ENCODE data around the gene ZBTB44. TPM values are rescaled to one million over a fixed set of nuclear protein-coding genes. Genes with fewer than 3 reads are reported as not detected.

ZBTB44 gene
- polyA plus RNA-seq, 3 donors = 7.1 to 19.0 (median 8.8) TPM

GRCh38 chr11:130223291-130223971 lies 91.3 kb downstream of the ZBTB44 start:
- no peak overlapping the region for H3K27ac ChIP-seq (ENCODE audit: low read depth, low read length)
- WGBS, 3 donors = 51 to 78% (median 76%) methylated on average over 12 of the region's 12 CpGs

- WGBS, 3 donors = 86 to 88% (median 88%) methylated on average over 19 of the region's 19 CpGs
- no peak overlapping the region for H3K27ac ChIP-seq (ENCODE audit: low read depth, low read length)
Observed at GRCh38 chr11:130220311-130221035, 94.2 kb downstream of the ZBTB44 start.

- 90 to 98% (median 93%) methylated on average over 8 of the region's 8 CpGs for WGBS, 3 donors
- no peak overlapping the region for H3K27ac ChIP-seq (ENCODE audit: low read depth, low read length)
Observed at GRCh38 chr11:130219148-130219547, 95.6 kb downstream of the ZBTB44 start.

- 87 to 92% (median 88%) methylated on average over 14 of the region's 14 CpGs for WGBS, 3 donors
- no peak overlapping the region for H3K27ac ChIP-seq (ENCODE audit: low read depth, low read length)
Observed at GRCh38 chr11:130218501-130219070, 96.1 kb downstream of the ZBTB44 start.

GRCh38 chr11:130217133-130218031 lies 97.3 kb downstream of the ZBTB44 start:
- WGBS, 3 donors = 73 to 79% (median 78%) methylated on average over 21 of the region's 21 CpGs
- no peak overlapping the region for H3K27ac ChIP-seq (ENCODE audit: low read depth, low read length)

- WGBS, 3 donors = 63 to 76% (median 68%) methylated on average over 17 of the region's 17 CpGs
- H3K27ac ChIP-seq (ENCODE audit: low read depth, low read length) = no peak overlapping the region
Observed at GRCh38 chr11:130216591-130217132, 98.1 kb downstream of the ZBTB44 start.

- 61 to 76% (median 62%) methylated on average over 4 of the region's 4 CpGs for WGBS, 3 donors
Observed at GRCh38 chr11:130216221-130216550, 98.5 kb downstream of the ZBTB44 start.

GRCh38 chr11:130215531-130216220 lies 99.0 kb downstream of the ZBTB44 start:
- WGBS, 3 donors = 64 to 71% (median 65%) methylated on average over 13 of the region's 13 CpGs
- no peak overlapping the region for H3K27ac ChIP-seq (ENCODE audit: low read depth, low read length)

More at GRCh38 chr11:130216221-130216550, 98.5 kb downstream of the ZBTB44 start:
- H3K27ac ChIP-seq (ENCODE audit: low read depth, low read length) = no peak overlapping the region

- 86 to 87% (median 87%) methylated on average over 6 of the region's 6 CpGs for WGBS, 3 donors
- no peak overlapping the region for H3K27ac ChIP-seq (ENCODE audit: low read depth, low read length)
Observed at GRCh38 chr11:130214861-130215530, 99.7 kb downstream of the ZBTB44 start.

- no peak overlapping the region for H3K27ac ChIP-seq (ENCODE audit: low read depth, low read length)
- 90 to 94% (median 92%) methylated on average over 9 of the region's 9 CpGs for WGBS, 3 donors
Observed at GRCh38 chr11:130213979-130214281, 100.8 kb downstream of the ZBTB44 start.

GRCh38 chr11:130213143-130213978 lies 101.4 kb downstream of the ZBTB44 start:
- H3K27ac ChIP-seq (ENCODE audit: low read depth, low read length) = no peak overlapping the region
- whole genome bisulfite sequencing, 3 donors = 35 to 38% (median 37%) methylated on average over 28 of the region's 28 CpGs

GRCh38 chr11:130212431-130212961 lies 102.2 kb downstream of the ZBTB44 start:
- H3K27ac ChIP-seq (ENCODE audit: low read depth, low read length) = no peak overlapping the region
- WGBS, 3 donors = 67 to 74% (median 69%) methylated on average over 11 of the region's 11 CpGs

GRCh38 chr11:130211781-130212401 lies 102.8 kb downstream of the ZBTB44 start:
- 86 to 89% (median 86%) methylated on average over 19 of the region's 19 CpGs for WGBS, 3 donors
- H3K27ac ChIP-seq (ENCODE audit: low read depth, low read length) = no peak overlapping the region

- 79 to 90% (median 87%) methylated on average over 3 of the region's 3 CpGs for WGBS, 3 donors
- H3K27ac ChIP-seq (ENCODE audit: low read depth, low read length) = no peak overlapping the region
Observed at GRCh38 chr11:130211144-130211543, 103.6 kb downstream of the ZBTB44 start.

GRCh38 chr11:130209954-130210854 lies 104.5 kb downstream of the ZBTB44 start:
- H3K27ac ChIP-seq (ENCODE audit: low read depth, low read length) = no peak overlapping the region
- WGBS, 3 donors = 82 to 90% (median 83%) methylated on average over 23 of the region's 23 CpGs
